Bronchial epithelial cell (primary cell): Measurements from ENCODE around the gene STAM. TPM values are rescaled to one million over a fixed set of nuclear protein-coding genes. Genes with fewer than 3 reads are reported as not detected.

ENCODE experiments used
- DNase-seq: peaks from one replicate; pipeline ENCODE4 v3.0.0-alpha.2; 2010; ENCODE audit warnings: low read depth
- FAIRE-seq: peaks from 2 replicates; lab custom pipeline; 2011; peaks lifted over from hg19 to GRCh38; lab: Jason Lieb, UNC
- H3K27me3 ChIP-seq: 2 replicates; pipeline ENCODE4 v1.5.1; 2011; ENCODE audit warnings: low read length; ENCODE audit not compliant: control insufficient read depth, insufficient read depth
- H3K36me3 ChIP-seq: 2 replicates; pipeline ENCODE4 v1.5.1; 2011; ENCODE audit warnings: low read length; ENCODE audit not compliant: control insufficient read depth, insufficient read depth
- H3K4me3 ChIP-seq: 2 replicates; pipeline ENCODE4 v1.5.1; 2011; ENCODE audit warnings: mild to moderate bottlenecking, low read depth, low read length, control low read depth
- CTCF ChIP-seq: IDR thresholded peaks from 2 replicates; pipeline ENCODE4 v1.5.1; 2011; ENCODE audit warnings: mild to moderate bottlenecking, moderate library complexity, low read length, control low read depth, inconsistent platforms; ENCODE audit not compliant: insufficient read depth, severe bottlenecking
- total RNA-seq: library from RNA; depleted of rRNA; stranded (reverse); fragments of >200 nt; gene quantifications from 2 replicates; pipeline ENCODE4 v1.2.1, GENCODE V29; 2014

Gene STAM
- total RNA-seq, 1 donor from 2014 or later, result 21.9 TPM

DNA sequence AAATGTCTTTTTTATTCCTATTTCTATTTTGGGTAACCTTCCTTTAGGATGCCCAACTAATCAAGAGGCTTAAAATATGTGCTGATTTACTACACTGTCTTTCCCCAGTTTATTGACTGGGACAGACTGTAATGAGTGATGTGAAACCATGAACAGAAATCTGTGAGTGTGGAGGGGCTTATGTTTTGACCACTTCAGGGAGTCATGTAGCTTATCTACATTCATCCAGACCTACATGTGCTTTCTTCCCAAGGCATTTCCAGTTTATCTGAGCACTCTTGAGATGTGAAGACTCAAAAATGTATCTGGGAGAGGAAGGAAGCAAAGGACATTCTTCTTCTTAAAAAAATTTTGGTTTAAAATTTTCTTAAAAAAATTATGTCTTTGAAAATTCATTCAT, 45.2 kb downstream of the STAM start:
- H3K27me3 ChIP-seq, result no peaks in the 10 kb centered on the region
- peaks cover 2% of the 10 kb centered on the region for H3K36me3 ChIP-seq
- DNase-seq (no peak), FAIRE-seq (no peak)
- no peak for TF ChIP-seq CTCF
- no peak overlapping the region for H3K4me3 ChIP-seq

GRCh38 chr10:17693009-17693408, 49.1 kb downstream of the STAM start:
- Histone ChIP-seq H3K27me3 (no peaks in the 10 kb centered on the region), H3K36me3 (peaks cover 6% of the 10 kb centered on the region), H3K4me3 (no peak overlapping the region)
- TF ChIP-seq CTCF, result no peak
- no peak for FAIRE-seq
- no peak for DNase-seq

GRCh38 chr10:17698696-17699095, 54.7 kb downstream of the STAM start:
- FAIRE-seq, result no peak
- peaks cover 9% of the 10 kb centered on the region for H3K36me3 ChIP-seq

DNA sequence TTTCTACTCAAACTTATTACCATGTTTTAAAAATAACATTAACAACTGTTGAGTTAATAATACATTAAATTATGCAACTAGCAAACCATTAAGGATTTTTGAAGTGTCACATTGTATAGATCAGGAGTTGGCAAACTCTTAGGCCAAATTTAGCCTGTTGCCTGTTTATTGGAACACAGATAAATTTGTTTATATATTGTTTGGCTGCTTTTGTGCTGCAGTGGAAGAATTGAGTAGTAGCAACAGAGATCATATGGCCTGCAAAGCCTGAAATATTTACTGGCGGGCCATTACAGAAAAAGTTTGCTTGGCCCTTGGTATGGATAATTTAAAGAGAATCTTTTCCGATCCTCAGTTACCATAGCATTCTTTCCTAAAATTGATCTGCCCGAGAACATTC, 57.4 kb downstream of the STAM start:
- Histone ChIP-seq H3K27me3 (no peaks in the 10 kb centered on the region), H3K4me3 (no peak overlapping the region), H3K36me3 (peaks cover 5% of the 10 kb centered on the region)
- TF ChIP-seq CTCF, result no peak
- DNase-seq, result no peak
- FAIRE-seq, result no peak

More at GRCh38 chr10:17698696-17699095, 54.7 kb downstream of the STAM start:
- H3K27me3 ChIP-seq, result no peaks in the 10 kb centered on the region
- TF ChIP-seq CTCF, result no peak
- no peak for DNase-seq
- no peak overlapping the region for H3K4me3 ChIP-seq

GRCh38 chr10:17703706-17704105, 59.8 kb downstream of the STAM start:
- Histone ChIP-seq H3K4me3 (no peak overlapping the region), H3K36me3 (peaks cover 9% of the 10 kb centered on the region), H3K27me3 (no peaks in the 10 kb centered on the region)
- no peak for TF ChIP-seq CTCF
- DNase-seq (no peak), FAIRE-seq (no peak)

DNA sequence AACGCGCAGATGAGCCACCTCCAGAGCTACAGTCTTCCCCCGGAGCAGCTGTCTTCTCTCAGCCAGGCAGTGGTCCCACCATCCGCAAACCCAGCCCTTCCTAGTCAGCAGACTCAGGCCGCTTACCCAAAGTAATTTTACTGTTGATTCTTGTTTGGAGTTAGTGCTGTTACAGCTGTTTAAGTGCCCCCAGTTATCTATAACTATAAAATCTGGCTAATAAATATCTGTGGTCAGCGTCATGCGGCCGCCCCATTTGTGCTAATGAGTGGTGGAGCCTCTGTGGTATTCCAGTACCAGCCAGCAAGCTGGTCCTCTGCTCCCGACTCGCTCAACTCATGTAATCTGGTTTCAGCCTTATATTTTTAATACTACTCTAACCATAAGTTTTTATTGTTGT, 64.9 kb downstream of the STAM start:
- no peak for TF ChIP-seq CTCF
- H3K4me3 ChIP-seq, result no peak overlapping the region
- DNase-seq, result no peak
- peaks cover 9% of the 10 kb centered on the region for H3K36me3 ChIP-seq
- no peaks in the 10 kb centered on the region for H3K27me3 ChIP-seq
- no peak for FAIRE-seq
